Liver (tissue), 9 donors: ENCODE data around the gene FILIP1L. TPM values are rescaled to one million over a fixed set of nuclear protein-coding genes. Genes with fewer than 3 reads are reported as not detected.

Source experiments
- DNase-seq: peaks from one replicate; pipeline ENCODE4 v3.0.0-alpha.2; 2017; ENCODE audit warnings: low spot score
- H3K27ac ChIP-seq, 2 donors: one replicate each; pipeline ENCODE4 v1.7.0; 2013; ENCODE audit warnings: inconsistent platforms in 2 of 2, low read length in 2 of 2, control low read depth in 1 of 2, low read depth in 1 of 2, mild to moderate bottlenecking in 1 of 2
- H3K27me3 ChIP-seq, 4 donors: one replicate each; pipeline versions ENCODE4 v1.6.1 to v1.7.0; 2013; ENCODE audit warnings: low read length in 3 of 4, inconsistent platforms in 1 of 4, mild to moderate bottlenecking in 1 of 4, moderate library complexity in 1 of 4; ENCODE audit not compliant: control insufficient read depth in 4 of 4, insufficient read depth in 4 of 4
- H3K36me3 ChIP-seq, 4 donors: one replicate each; pipeline versions ENCODE4 v1.6.1 to v1.7.0; 2013; ENCODE audit warnings: low read length in 3 of 4, mild to moderate bottlenecking in 3 of 4, low read depth in 1 of 4, moderate library complexity in 1 of 4; ENCODE audit not compliant: control insufficient read depth in 4 of 4, insufficient read depth in 3 of 4
- H3K4me1 ChIP-seq, 4 donors: one replicate each; pipeline versions ENCODE4 v1.6.1 to v1.7.0; 2013; ENCODE audit warnings: low read length in 3 of 4, mild to moderate bottlenecking in 3 of 4, moderate library complexity in 1 of 4; ENCODE audit not compliant: control insufficient read depth in 4 of 4, insufficient read depth in 4 of 4
- H3K4me3 ChIP-seq, 3 donors: one replicate each; pipeline versions ENCODE4 v1.6.1 to v1.7.0; 2013; ENCODE audit warnings: low read length in 3 of 3, control low read depth in 1 of 3, low read depth in 1 of 3, mild to moderate bottlenecking in 1 of 3
- H3K9ac ChIP-seq, 2 donors: one replicate each; pipeline ENCODE4 v1.7.0; 2013; ENCODE audit warnings: low read length in 2 of 2, mild to moderate bottlenecking in 2 of 2, moderate library complexity in 2 of 2, control low read depth in 1 of 2, low read depth in 1 of 2
- H3K9me3 ChIP-seq, 4 donors: one replicate each; pipeline versions ENCODE4 v1.6.1 to v1.7.0; 2013; ENCODE audit warnings: low read length in 3 of 4; ENCODE audit not compliant: control insufficient read depth in 4 of 4
- ATF3 ChIP-seq: IDR thresholded peaks from 2 replicates; pipeline ENCODE4 v1.6.1; 2016; ENCODE audit warnings: antibody characterized with exemption
- CTCF ChIP-seq: fragments of 150-350 bp; IDR thresholded peaks from 2 replicates; pipeline ENCODE4 v1.5.1; 2017; ENCODE audit warnings: improper control_type of control experiment, low read depth, low read length; ENCODE audit not compliant: missing input control
- EGR1 ChIP-seq, 2 donors: IDR thresholded peaks; 2 replicates each; pipeline ENCODE4 v1.6.1; 2016 to 2018; ENCODE audit warnings: antibody characterized with exemption in 2 of 2, low read depth in 2 of 2
- FOXA1 ChIP-seq: IDR thresholded peaks from 2 replicates; pipeline ENCODE4 v1.6.1; 2016; ENCODE audit warnings: antibody characterized with exemption
- FOXA2 ChIP-seq: IDR thresholded peaks from 2 replicates; pipeline ENCODE4 v1.6.1; 2016; ENCODE audit warnings: antibody characterized with exemption
- GABPA ChIP-seq, 2 donors: IDR thresholded peaks in 1 of 2; conservative IDR thresholded peaks in 1 of 2; 2 replicates each; pipeline ENCODE4 v1.6.1; 2016; ENCODE audit warnings: antibody characterized with exemption in 2 of 2, mild to moderate bottlenecking in 1 of 2, moderate library complexity in 1 of 2
- HNF4A ChIP-seq, 2 donors: conservative IDR thresholded peaks; 2 replicates each; pipeline ENCODE4 v1.6.1; 2016; ENCODE audit warnings: antibody characterized with exemption in 2 of 2, mild to moderate bottlenecking in 2 of 2
- HNF4G ChIP-seq: IDR thresholded peaks from 2 replicates; pipeline ENCODE4 v1.6.1; 2016; ENCODE audit warnings: antibody characterized with exemption
- JUND ChIP-seq, 2 donors: IDR thresholded peaks; 2 replicates each; pipeline ENCODE4 v1.6.1; 2016; ENCODE audit warnings: antibody characterized with exemption in 2 of 2
- MAX ChIP-seq: IDR thresholded peaks from 2 replicates; pipeline ENCODE4 v1.6.1; 2016; ENCODE audit warnings: antibody characterized with exemption
- NR2F2 ChIP-seq: IDR thresholded peaks from 2 replicates; pipeline ENCODE4 v1.6.1; 2016; ENCODE audit warnings: antibody characterized with exemption
- RAD21 ChIP-seq, 2 donors: IDR thresholded peaks; 2 replicates each; pipeline ENCODE4 v1.6.1; 2016; ENCODE audit warnings: antibody characterized with exemption in 2 of 2, mild to moderate bottlenecking in 2 of 2
- RXRA ChIP-seq, 2 donors: IDR thresholded peaks; 2 replicates each; pipeline ENCODE4 v1.6.1; 2017 to 2018; ENCODE audit warnings: antibody characterized with exemption in 2 of 2, mild to moderate bottlenecking in 1 of 2
- SP1 ChIP-seq: IDR thresholded peaks from 2 replicates; pipeline ENCODE4 v1.6.1; 2018; ENCODE audit warnings: antibody characterized with exemption, mild to moderate bottlenecking
- TAF1 ChIP-seq: conservative IDR thresholded peaks from 2 replicates; pipeline ENCODE4 v1.6.1; 2016; ENCODE audit warnings: antibody characterized with exemption, mild to moderate bottlenecking
- YY1 ChIP-seq: IDR thresholded peaks from 2 replicates; pipeline ENCODE4 v1.6.1; 2016; ENCODE audit warnings: antibody characterized with exemption, mild to moderate bottlenecking
- ZBTB33 ChIP-seq: IDR thresholded peaks from 2 replicates; pipeline ENCODE4 v1.6.1; 2016; ENCODE audit warnings: antibody characterized with exemption
- WGBS: extraction: QIAGEN DNeasy Blood & Tissue Kit; methylation state at CpG from one replicate; pipeline ENCODE4 v1.1.7; 2013; 5-methylcytosine and 5-hydroxymethylcytosine counted together
- polyA plus RNA-seq, 2 donors: library from polyadenylated mRNA; stranded (reverse) in 1 of 2; unstranded in 1 of 2; fragments of 200-250 nt in 1 of 2; fragments of >200 nt in 1 of 2; fragmentation: Nextera tagmentation in 1 of 2; extraction: Ambion mirVana in 1 of 2; gene quantifications; one replicate each; pipeline versions ENCODE4 v1.2.1 to v1.2.3, GENCODE V29; 2013 to 2015
- total RNA-seq, 2 donors: library from RNA; depleted of rRNA; stranded (reverse); fragments of >200 nt; gene quantifications; one replicate each; pipeline ENCODE4 v1.2.3, GENCODE V29; 2014
- donor health status: healthy.
- donor health status: healthy.
- donor health status: healthy.
- donor health status: healthy.
- donor health status: healthy.

FILIP1L gene
- total and polyA plus RNA-seq, 4 donors: 1.4 to 6.5 (median 1.9) TPM

GRCh38 chr3:100067589-100067988, 46.7 kb downstream of the FILIP1L start:
- Histone ChIP-seq H3K9me3 (no peaks in the 10 kb centered on the region), H3K27me3 (no peaks in the 10 kb centered on the region), H3K4me1 (peaks cover 0 to 4% (median 0%) of the 10 kb centered on the region in 4 donors), H3K36me3 (no peaks in the 10 kb centered on the region), H3K9ac (no peak overlapping the region), H3K27ac (no peak overlapping the region), H3K4me3 (no peak overlapping the region)
- TF ChIP-seq ZBTB33 (no peak), CTCF (no peak), FOXA1 (no peak), RXRA (IDR thresholded peaks at IDR 0.05) (no peak), YY1 (no peak), HNF4A (conservative IDR thresholded peaks at IDR 0.05) (no peak), MAX (no peak), GABPA (IDR thresholded peaks at IDR 0.05 in 1 of 2, conservative IDR thresholded peaks at IDR 0.05 in 1 of 2) (no peak), SP1 (no peak)
- DNase-seq: no peak

GRCh38 chr3:100063929-100064461, 50.3 kb downstream of the FILIP1L start:
- no peak for DNase-seq
- Histone ChIP-seq H3K4me1 (peaks cover 0 to 2% (median 0%) of the 10 kb centered on the region in 4 donors), H3K36me3 (no peaks in the 10 kb centered on the region), H3K27ac (no peak overlapping the region), H3K9me3 (no peaks in the 10 kb centered on the region), H3K9ac (no peak overlapping the region), H3K4me3 (no peak overlapping the region), H3K27me3 (no peaks in the 10 kb centered on the region)
- 70% methylated on average over 7 of the region's 7 CpGs for WGBS
- TF ChIP-seq RAD21 (IDR thresholded peaks at IDR 0.05) (peak in 1 of 2 donors; percentile 29), EGR1 (IDR thresholded peaks at IDR 0.05; ENCODE audit: low read depth in 2 of 2) (no peak), SP1 (peak; percentile 12)

- no peaks in the 10 kb centered on the region for H3K9me3 ChIP-seq
- DNase-seq: no peak
- H3K27me3 ChIP-seq: no peaks in the 10 kb centered on the region
- WGBS: 77% methylated on average over 4 of the region's 4 CpGs
- no peak overlapping the region for H3K4me3 ChIP-seq
- H3K4me1 ChIP-seq: no peaks in the 10 kb centered on the region
- no peak overlapping the region for H3K27ac ChIP-seq
- no peaks in the 10 kb centered on the region for H3K36me3 ChIP-seq
- H3K9ac ChIP-seq: no peak overlapping the region
- no peak for TF ChIP-seq SP1
- no peak for TF ChIP-seq MAX
- TF ChIP-seq ATF3: no peak
- no peak for TF ChIP-seq GABPA (IDR thresholded peaks at IDR 0.05 in 1 of 2, conservative IDR thresholded peaks at IDR 0.05 in 1 of 2)
- no peak for TF ChIP-seq JUND (IDR thresholded peaks at IDR 0.05)
- TF ChIP-seq HNF4G: no peak
- no peak for TF ChIP-seq TAF1
- TF ChIP-seq RXRA (IDR thresholded peaks at IDR 0.05): no peak
- TF ChIP-seq RAD21 (IDR thresholded peaks at IDR 0.05): no peak
- TF ChIP-seq ZBTB33: no peak
- TF ChIP-seq YY1: no peak
- no peak for TF ChIP-seq FOXA2
- no peak for TF ChIP-seq CTCF
- TF ChIP-seq FOXA1: no peak
- no peak for TF ChIP-seq NR2F2
Observed at GRCh38 chr3:100062665-100063064, 51.6 kb downstream of the FILIP1L start.
